Raji (cell line): ENCODE results near the gene C7.

Source experiments
- POLR2A ChIP-seq: IDR thresholded peaks from 2 replicates; pipeline ENCODE4 v1.6.1; 2011; ENCODE audit warnings: low read depth, low read length, control low read depth; ENCODE audit not compliant: insufficient read depth

The C7 gene

GRCh38 chr5:40981420-40981819 lies 72.1 kb downstream of the C7 start:
- no peak for TF ChIP-seq POLR2A

- no peak for TF ChIP-seq POLR2A
Measured at GRCh38 chr5:40983781-40984180, 74.5 kb downstream of the C7 start.

- no peak for TF ChIP-seq POLR2A
Measured at GRCh38 chr5:40984884-40985283, 75.6 kb downstream of the C7 start.

- no peak for TF ChIP-seq POLR2A
Measured at GRCh38 chr5:40985501-40985900, 76.2 kb downstream of the C7 start.

GRCh38 chr5:40986666-40987065 lies 77.4 kb downstream of the C7 start:
- TF ChIP-seq POLR2A: no peak

GRCh38 chr5:40987349-40987748 lies 78.1 kb downstream of the C7 start:
- no peak for TF ChIP-seq POLR2A

- no peak for TF ChIP-seq POLR2A
Measured at GRCh38 chr5:40988746-40989510, 79.6 kb downstream of the C7 start.

- TF ChIP-seq POLR2A: no peak
Measured at GRCh38 chr5:40991168-40991980, 82.1 kb downstream of the C7 start.

- TF ChIP-seq POLR2A: no peak
Measured at GRCh38 chr5:40991981-40992559, 82.8 kb downstream of the C7 start.

- no peak for TF ChIP-seq POLR2A
Measured at GRCh38 chr5:40995801-40996586, 86.7 kb downstream of the C7 start.

- TF ChIP-seq POLR2A: no peak
Measured at GRCh38 chr5:40999142-40999541, 89.8 kb downstream of the C7 start.

- TF ChIP-seq POLR2A: no peak
Measured at GRCh38 chr5:40999966-41000365, 90.7 kb downstream of the C7 start.

- TF ChIP-seq POLR2A: no peak
Measured at GRCh38 chr5:41003670-41004376, 94.5 kb downstream of the C7 start.

GRCh38 chr5:41004931-41005330 lies 95.6 kb downstream of the C7 start:
- TF ChIP-seq POLR2A: no peak

- TF ChIP-seq POLR2A: no peak
Measured at GRCh38 chr5:41009232-41009631, 99.9 kb downstream of the C7 start.
